K562 (cell line): ENCODE measurements around the gene PUM1. TPM values are rescaled to one million over a fixed set of nuclear protein-coding genes. Genes with fewer than 3 reads are reported as not detected.

Experiments
- MEIS2 ChIP-seq: fragments of 450-650 bp; IDR thresholded peaks from 2 replicates; pipeline ENCODE4 v1.6.1; 2014; ENCODE audit warnings: mild to moderate bottlenecking; ENCODE audit not compliant: partially characterized antibody
- SAP30 ChIP-seq: fragments of 200-600 bp; sonication (generic); IDR thresholded peaks from 2 replicates; pipeline ENCODE4 v1.6.1; 2012; ENCODE audit warnings: borderline replicate concordance, low read depth, mild to moderate bottlenecking, moderate library complexity, low read length, control low read depth, inconsistent platforms; ENCODE audit not compliant: insufficient read depth, poor library complexity, severe bottlenecking
- SOX6 ChIP-seq: fragments of 450-650 bp; IDR thresholded peaks from 2 replicates; pipeline ENCODE4 v1.6.1; 2014; ENCODE audit warnings: mild to moderate bottlenecking
- ZC3H4 ChIP-seq: sonication (generic); formaldehyde crosslinking; IDR thresholded peaks from 2 replicates; pipeline ENCODE4 v1.9.0; 2021; ENCODE audit warnings: missing genetic modification reagents, borderline replicate concordance
- ZNF174 ChIP-seq: fragments of 250-450 bp; sonication (Bioruptor Pico); IDR thresholded peaks from 2 replicates; pipeline ENCODE4 v1.4.0; 2020; ENCODE audit warnings: mild to moderate bottlenecking
- ZNF609 ChIP-seq: sonication (generic); formaldehyde crosslinking; IDR thresholded peaks from 2 replicates; pipeline ENCODE4 v1.8.1; 2023; ENCODE audit warnings: missing genetic modification reagents, mild to moderate bottlenecking, borderline replicate concordance
- ZNF668 ChIP-seq: fragments of 250-450 bp; sonication (Bioruptor Pico); IDR thresholded peaks from 2 replicates; pipeline ENCODE4 v1.8.0; 2022; ENCODE audit warnings: mild to moderate bottlenecking, inconsistent platforms
- polyA plus RNA-seq, 8 experiments: library from polyadenylated mRNA; depleted of rRNA in 4 of 8; stranded (reverse) in 5 of 8; unstranded in 3 of 8; fragments of >200 nt; fragmentation: Nextera tagmentation in 2 of 8; fragmentation: Illumina TruSeq in 1 of 8; extraction: Ambion mirVana in 2 of 8; extraction: Trizol in 1 of 8; gene quantifications; 2 replicates each; pipeline versions ENCODE4 v1.2.1 to v1.2.3, GENCODE V29; 2011 to 2014; ENCODE audit warnings: inconsistent platforms in 1 of 8, missing spikeins in 1 of 8
- total RNA-seq, 7 experiments: library from RNA; depleted of rRNA in 6 of 7; stranded (reverse); fragments of >200 nt in 6 of 7; fragmentation: Illumina TruSeq in 2 of 7; extraction: Trizol in 2 of 7; gene quantifications; 2 replicates each; pipeline versions ENCODE4 v1.2.1 to v1.2.3, GENCODE V29; 2011 to 2021; ENCODE audit warnings: low replicate concordance in 1 of 7
- TF ChIP-seq, protein P1 (sequence below): fragments of 450-650 bp; formaldehyde crosslinking; IDR thresholded peaks from 2 replicates; pipeline ENCODE4 v1.4.0; 2022; ENCODE audit warnings: missing genetic modification characterization
- TF ChIP-seq, protein P2 (sequence below), 2 experiments: fragments of 450-650 bp in 1 of 2; sonication (generic) in 1 of 2; formaldehyde crosslinking; conservative IDR thresholded peaks; 2 replicates each; pipeline versions ENCODE4 v1.4.0 to v1.8.1; 2020 to 2022; ENCODE audit warnings: mild to moderate bottlenecking in 1 of 2, missing genetic modification reagents in 1 of 2
- TF ChIP-seq, protein P3 (sequence below): fragments of 450-650 bp; IDR thresholded peaks from 2 replicates; pipeline ENCODE4 v1.6.1; 2016; ENCODE audit warnings: low read depth

Gene PUM1
- total and polyA plus RNA-seq, 9 of the 15 experiments (the other 6 are each of a cell fraction or from before 2014, with no cell fraction given), result 37.7 to 104 (median 55.7) TPM

DNA sequence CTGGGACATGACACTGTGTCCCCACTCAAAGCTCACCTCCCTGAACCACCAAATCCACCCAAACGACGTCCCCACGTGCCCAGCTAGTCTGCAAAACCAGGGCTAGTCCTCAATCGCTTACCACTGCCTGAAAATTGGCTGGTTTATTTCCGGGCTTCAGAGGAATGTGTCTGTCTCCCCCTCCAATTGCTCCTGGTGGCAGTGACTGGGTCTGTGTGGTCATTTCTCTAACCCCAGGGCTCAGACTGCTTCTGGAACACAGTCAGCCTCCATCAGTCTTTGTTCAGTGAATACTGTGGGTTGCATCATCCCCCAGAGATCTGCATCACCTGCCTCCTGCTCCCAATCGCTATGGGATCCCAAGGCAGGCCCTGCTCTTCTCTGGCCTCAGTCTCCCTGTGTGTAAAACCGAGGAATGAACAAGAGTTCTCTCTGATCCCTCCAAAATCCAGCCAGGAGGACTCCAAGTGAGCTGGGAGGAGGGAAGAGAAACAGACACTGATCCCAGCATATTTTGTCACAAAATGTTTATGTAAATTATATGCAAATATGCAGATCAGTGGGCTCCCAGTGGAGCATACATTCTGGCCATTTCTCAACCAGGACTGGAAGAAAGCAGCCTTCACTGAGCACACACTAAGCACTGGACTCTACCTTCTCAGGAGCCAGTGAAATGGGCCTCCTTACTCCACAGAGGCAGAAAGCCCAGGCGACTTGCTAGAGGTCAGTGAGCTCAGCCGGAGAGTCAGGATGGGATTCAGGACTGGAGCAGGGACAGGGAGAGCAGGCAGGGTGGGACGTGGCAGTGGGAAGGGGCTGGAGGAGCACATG, 177.8 kb downstream of the PUM1 start (continued):
- TF ChIP-seq ZNF609 (CRISPR knock-in tag) (no peak), SAP30 (no peak), SOX6 (peak; percentile 50; the same call in 1 of the 2 replicates), MEIS2 (no peak), ZC3H4 (CRISPR knock-in tag) (no peak; the same call in 1 of the 2 replicates), ZNF668 (CRISPR knock-in tag) (no peak), ZNF174 (no peak)
- TF ChIP-seq, protein P1, sequence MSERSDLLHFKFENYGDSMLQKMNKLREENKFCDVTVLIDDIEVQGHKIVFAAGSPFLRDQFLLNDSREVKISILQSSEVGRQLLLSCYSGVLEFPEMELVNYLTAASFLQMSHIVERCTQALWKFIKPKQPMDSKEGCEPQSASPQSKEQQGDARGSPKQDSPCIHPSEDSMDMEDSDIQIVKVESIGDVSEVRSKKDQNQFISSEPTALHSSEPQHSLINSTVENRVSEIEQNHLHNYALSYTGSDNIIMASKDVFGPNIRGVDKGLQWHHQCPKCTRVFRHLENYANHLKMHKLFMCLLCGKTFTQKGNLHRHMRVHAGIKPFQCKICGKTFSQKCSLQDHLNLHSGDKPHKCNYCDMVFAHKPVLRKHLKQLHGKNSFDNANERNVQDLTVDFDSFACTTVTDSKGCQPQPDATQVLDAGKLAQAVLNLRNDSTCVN, result no peak
- TF ChIP-seq, protein P2, sequence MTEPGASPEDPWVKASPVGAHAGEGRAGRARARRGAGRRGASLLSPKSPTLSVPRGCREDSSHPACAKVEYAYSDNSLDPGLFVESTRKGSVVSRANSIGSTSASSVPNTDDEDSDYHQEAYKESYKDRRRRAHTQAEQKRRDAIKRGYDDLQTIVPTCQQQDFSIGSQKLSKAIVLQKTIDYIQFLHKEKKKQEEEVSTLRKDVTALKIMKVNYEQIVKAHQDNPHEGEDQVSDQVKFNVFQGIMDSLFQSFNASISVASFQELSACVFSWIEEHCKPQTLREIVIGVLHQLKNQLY (CRISPR knock-in tag; conservative IDR thresholded peaks at IDR 0.05), result no peak
- TF ChIP-seq, protein P3, sequence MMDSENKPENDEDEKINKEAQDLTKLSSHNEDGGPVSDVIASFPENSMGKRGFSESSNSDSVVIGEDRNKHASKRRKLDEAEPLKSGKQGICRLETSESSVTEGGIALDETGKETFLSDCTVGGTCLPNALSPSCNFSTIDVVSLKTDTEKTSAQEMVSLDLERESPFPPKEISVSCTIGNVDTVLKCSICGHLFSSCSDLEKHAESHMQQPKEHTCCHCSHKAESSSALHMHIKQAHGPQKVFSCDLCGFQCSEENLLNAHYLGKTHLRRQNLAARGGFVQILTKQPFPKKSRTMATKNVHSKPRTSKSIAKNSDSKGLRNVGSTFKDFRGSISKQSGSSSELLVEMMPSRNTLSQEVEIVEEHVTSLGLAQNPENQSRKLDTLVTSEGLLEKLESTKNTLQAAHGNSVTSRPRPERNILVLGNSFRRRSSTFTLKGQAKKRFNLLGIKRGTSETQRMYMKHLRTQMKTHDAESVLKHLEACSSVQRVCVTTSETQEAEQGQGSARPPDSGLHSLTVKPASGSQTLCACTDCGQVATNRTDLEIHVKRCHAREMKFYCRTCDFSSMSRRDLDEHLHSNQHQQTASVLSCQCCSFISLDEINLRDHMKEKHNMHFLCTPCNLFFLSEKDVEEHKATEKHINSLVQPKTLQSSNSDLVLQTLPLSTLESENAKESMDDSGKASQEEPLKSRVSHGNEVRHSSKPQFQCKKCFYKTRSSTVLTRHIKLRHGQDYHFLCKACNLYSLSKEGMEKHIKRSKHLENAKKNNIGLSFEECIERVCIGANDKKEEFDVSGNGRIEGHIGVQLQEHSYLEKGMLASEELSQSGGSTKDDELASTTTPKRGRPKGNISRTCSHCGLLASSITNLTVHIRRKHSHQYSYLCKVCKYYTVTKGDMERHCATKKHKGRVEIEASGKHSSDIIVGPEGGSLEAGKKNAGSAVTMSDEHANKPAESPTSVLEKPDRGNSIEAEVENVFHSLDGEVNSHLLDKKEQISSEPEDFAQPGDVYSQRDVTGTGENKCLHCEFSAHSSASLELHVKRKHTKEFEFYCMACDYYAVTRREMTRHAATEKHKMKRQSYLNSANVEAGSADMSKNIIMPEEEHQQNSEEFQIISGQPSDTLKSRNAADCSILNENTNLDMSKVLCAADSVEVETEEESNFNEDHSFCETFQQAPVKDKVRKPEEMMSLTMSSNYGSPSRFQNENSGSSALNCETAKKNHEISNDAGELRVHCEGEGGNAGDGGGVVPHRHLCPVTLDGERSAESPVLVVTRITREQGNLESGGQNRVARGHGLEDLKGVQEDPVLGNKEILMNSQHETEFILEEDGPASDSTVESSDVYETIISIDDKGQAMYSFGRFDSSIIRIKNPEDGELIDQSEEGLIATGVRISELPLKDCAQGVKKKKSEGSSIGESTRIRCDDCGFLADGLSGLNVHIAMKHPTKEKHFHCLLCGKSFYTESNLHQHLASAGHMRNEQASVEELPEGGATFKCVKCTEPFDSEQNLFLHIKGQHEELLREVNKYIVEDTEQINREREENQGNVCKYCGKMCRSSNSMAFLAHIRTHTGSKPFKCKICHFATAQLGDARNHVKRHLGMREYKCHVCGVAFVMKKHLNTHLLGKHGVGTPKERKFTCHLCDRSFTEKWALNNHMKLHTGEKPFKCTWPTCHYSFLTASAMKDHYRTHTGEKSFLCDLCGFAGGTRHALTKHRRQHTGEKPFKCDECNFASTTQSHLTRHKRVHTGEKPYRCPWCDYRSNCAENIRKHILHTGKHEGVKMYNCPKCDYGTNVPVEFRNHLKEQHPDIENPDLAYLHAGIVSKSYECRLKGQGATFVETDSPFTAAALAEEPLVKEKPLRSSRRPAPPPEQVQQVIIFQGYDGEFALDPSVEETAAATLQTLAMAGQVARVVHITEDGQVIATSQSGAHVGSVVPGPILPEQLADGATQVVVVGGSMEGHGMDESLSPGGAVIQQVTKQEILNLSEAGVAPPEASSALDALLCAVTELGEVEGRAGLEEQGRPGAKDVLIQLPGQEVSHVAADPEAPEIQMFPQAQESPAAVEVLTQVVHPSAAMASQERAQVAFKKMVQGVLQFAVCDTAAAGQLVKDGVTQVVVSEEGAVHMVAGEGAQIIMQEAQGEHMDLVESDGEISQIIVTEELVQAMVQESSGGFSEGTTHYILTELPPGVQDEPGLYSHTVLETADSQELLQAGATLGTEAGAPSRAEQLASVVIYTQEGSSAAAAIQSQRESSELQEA, result no peak
